Fibroblast of the aortic adventitia (primary cell): ENCODE results near the gene RPS6KA6. TPM values are rescaled to one million over a fixed set of nuclear protein-coding genes. Genes with fewer than 3 reads are reported as not detected.

Experiments
- DNase-seq: peaks from one replicate; pipeline ENCODE4 v3.0.0-alpha.2; 2010; ENCODE audit warnings: low read depth
- H3K4me3 ChIP-seq: 2 replicates; pipeline ENCODE4 v1.5.1; 2011; ENCODE audit warnings: low read depth, mild to moderate bottlenecking, control low read depth, low read length, moderate library complexity
- CTCF ChIP-seq: IDR thresholded peaks from 2 replicates; pipeline ENCODE4 v1.5.1; 2011; ENCODE audit warnings: mild to moderate bottlenecking, low read length, control low read depth, inconsistent platforms; ENCODE audit not compliant: insufficient read depth
- total RNA-seq: library from RNA; depleted of rRNA; stranded (reverse); fragments of >200 nt; gene quantifications from 2 replicates; pipeline ENCODE4 v1.2.3, GENCODE V29; 2012; ENCODE audit warnings: low replicate concordance

The RPS6KA6 gene
- total RNA-seq, 1 donor, result 4.2 TPM

GRCh38 chrX:84170931-84171330 is 17.1 kb downstream of the RPS6KA6 start:
- no peak overlapping the region for H3K4me3 ChIP-seq
- no peak for TF ChIP-seq CTCF

DNA sequence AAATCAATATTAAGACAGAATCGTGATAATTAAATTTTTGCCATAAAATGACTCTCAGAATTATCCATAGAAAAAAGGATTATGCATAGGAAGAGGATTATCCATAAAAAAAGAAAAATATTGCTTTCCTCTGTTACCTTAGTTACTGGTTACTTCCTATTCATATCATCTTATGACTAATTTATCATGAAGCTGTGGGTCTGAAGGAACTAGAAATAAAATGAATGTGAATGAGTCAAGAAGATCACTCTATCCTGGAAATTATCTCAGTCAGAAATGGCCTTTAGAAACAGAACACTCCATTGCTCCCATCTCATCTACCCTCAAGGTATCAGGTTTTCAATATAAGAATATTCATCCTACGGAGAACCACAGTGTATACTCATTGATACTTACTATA is 19.4 kb downstream of the RPS6KA6 start:
- no peak for DNase-seq
- H3K4me3 ChIP-seq, result no peak overlapping the region
- no peak for TF ChIP-seq CTCF

More at GRCh38 chrX:84170931-84171330, 17.1 kb downstream of the RPS6KA6 start:
- DNase-seq, result no peak

GRCh38 chrX:84168095-84168494 is 19.9 kb downstream of the RPS6KA6 start:
- no peak overlapping the region for H3K4me3 ChIP-seq
- no peak for DNase-seq

DNA sequence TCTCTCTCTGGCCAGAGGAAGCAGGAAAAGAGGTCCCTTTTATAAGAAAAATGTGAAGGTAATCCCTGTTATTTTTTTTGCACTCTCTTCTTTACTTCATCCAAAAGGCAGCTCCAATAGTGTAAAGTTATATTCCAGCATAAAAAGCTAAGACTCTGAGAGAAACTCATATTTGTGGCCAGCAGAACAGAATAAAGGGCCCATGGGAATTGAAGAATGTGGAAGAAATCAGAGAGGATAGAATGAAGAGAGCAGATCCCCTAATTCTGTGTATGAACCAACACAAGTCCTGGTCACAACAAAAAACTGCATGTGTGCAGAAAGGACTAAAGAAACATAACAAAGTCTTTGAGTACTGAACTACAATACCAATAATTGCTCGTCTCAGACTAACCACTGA is 22.3 kb downstream of the RPS6KA6 start:
- H3K4me3 ChIP-seq, result no peak overlapping the region
- peak; percentile 7 for DNase-seq
- TF ChIP-seq CTCF, result no peak

More at GRCh38 chrX:84168095-84168494, 19.9 kb downstream of the RPS6KA6 start:
- TF ChIP-seq CTCF, result no peak

- TF ChIP-seq CTCF, result no peak
- H3K4me3 ChIP-seq, result no peak overlapping the region
- DNase-seq, result no peak
These were observed 25.6 kb downstream of the RPS6KA6 start for GRCh38 chrX:84162401-84162800.

DNA sequence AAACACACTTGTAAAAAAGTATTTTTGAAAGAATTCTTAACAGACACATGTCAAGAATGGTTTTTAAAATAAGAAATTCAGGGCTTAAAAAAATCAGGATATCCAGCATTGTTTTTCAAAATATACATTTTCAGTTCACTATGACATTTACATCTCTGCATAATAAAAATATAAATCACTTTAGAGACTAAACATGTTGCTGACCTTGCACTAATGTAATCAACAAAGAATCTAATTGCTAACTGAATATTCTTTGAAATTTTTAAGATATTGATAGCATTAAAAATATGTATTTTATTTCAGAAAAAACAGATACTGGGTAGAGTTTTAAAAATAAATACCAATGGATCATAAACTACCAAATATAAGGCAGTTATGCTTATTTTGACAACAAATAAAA is 26.4 kb downstream of the RPS6KA6 start:
- TF ChIP-seq CTCF, result no peak
- no peak overlapping the region for H3K4me3 ChIP-seq
- no peak for DNase-seq

DNA sequence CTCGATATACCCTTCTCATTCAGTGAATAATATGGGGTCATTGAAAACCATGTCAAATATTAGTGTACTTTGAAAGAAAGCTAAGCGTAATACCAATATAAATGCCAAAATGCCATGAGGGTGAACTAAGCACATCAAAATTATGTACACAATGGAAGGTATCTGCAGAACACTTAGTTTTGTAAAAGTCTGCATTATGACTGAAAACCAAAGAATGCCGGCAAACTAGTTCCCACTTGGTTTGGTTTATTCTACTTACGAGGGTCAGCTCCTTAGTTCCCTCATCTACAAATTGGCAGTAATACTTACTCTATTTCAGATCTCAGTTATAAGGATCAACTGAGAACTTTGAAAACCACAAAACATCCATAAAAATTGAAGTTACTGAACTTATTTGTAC is 27.3 kb downstream of the RPS6KA6 start:
- DNase-seq, result no peak
- H3K4me3 ChIP-seq, result no peak overlapping the region
- no peak for TF ChIP-seq CTCF
